Measurements from ENCODE around the gene TANC1. TPM values are rescaled to one million over a fixed set of nuclear protein-coding genes. Genes with fewer than 3 reads are reported as not detected.

The TANC1 gene
- total RNA-seq, 1 experiment from 2014 or later = 2.5 TPM

- no peaks in the 10 kb centered on the region for H3K4me1 ChIP-seq (ENCODE audit: insufficient read depth, low read length)
- H3K4ac ChIP-seq (ENCODE audit: low read depth, low read length) = no peak overlapping the region
- Mint-ChIP-seq H3K36me3 (ENCODE audit: insufficient read depth in 1 of 3, low read depth in 3 of 3) (no peaks in the 10 kb centered on the region), H3K9me3 (no peaks in the 10 kb centered on the region), H3K27me3 (ENCODE audit: low read depth) (no peaks in the 10 kb centered on the region; the same call in 1 of the 2 replicates), H3K27ac (no peak overlapping the region), H3K4me1 (no peaks in the 10 kb centered on the region), H3K4me3 (no peak overlapping the region)
- no peak overlapping the region for H3K4me2 ChIP-seq (ENCODE audit: insufficient read depth, insufficient read length, low read length)
- H4K8ac ChIP-seq (replicated peaks; ENCODE audit: insufficient read length, low read depth, low read length) = no peak overlapping the region
- H3T11ph ChIP-seq (ENCODE audit: low read length) = no peak overlapping the region
- no peak for DNase-seq
- no peak overlapping the region for H3K56ac ChIP-seq (ENCODE audit: insufficient read length, low read depth, low read length)
- no peak overlapping the region for H2BK5ac ChIP-seq (ENCODE audit: insufficient read length, low read length)
- no peak overlapping the region for H2AK5ac ChIP-seq (ENCODE audit: insufficient read length, low read length)
- no peak overlapping the region for H4K5ac ChIP-seq (ENCODE audit: insufficient read length, low read depth, low read length)
- no peaks in the 10 kb centered on the region for H3K27me3 ChIP-seq (ENCODE audit: insufficient read depth, low read length)
- no peaks in the 10 kb centered on the region for H4K20me1 ChIP-seq (ENCODE audit: control insufficient read depth, insufficient read depth, insufficient read length)
- H3K14ac ChIP-seq (ENCODE audit: insufficient read depth, low read length) = no peak overlapping the region
- no peak overlapping the region for H3K18ac ChIP-seq (ENCODE audit: insufficient read length, low read depth, low read length)
- TF ChIP-seq CTCF (conservative IDR thresholded peaks at IDR 0.05) = no peak
- H2BK120ac ChIP-seq (ENCODE audit: low read depth, low read length, poor library complexity, severe bottlenecking) = no peak overlapping the region
- no peak overlapping the region for H2BK20ac ChIP-seq (ENCODE audit: low read depth, low read length, poor library complexity, severe bottlenecking)
- no peak overlapping the region for H2AFZ ChIP-seq (ENCODE audit: low read length)
- H3K79me2 ChIP-seq (ENCODE audit: insufficient read depth, low read length) = no peaks in the 10 kb centered on the region
- no peaks in the 10 kb centered on the region for H3K23me2 ChIP-seq (ENCODE audit: insufficient read length, low read depth, low read length, poor library complexity, severe bottlenecking)
- H3K23ac ChIP-seq (ENCODE audit: insufficient read length, low read depth, low read length) = no peak overlapping the region
- no peak overlapping the region for H2BK15ac ChIP-seq (ENCODE audit: low read depth, low read length)
- H3K79me1 ChIP-seq (ENCODE audit: insufficient read depth, low read depth, low read length, poor library complexity, severe bottlenecking) = no peaks in the 10 kb centered on the region
- H4K91ac ChIP-seq (ENCODE audit: insufficient read length, low read depth, low read length) = no peak overlapping the region
- no peak overlapping the region for H3K9ac ChIP-seq (ENCODE audit: extremely low read depth, insufficient read length, low read length)
- no peak overlapping the region for H3K27ac ChIP-seq (ENCODE audit: insufficient read length, low read depth, low read length)
- WGBS (ENCODE audit: extremely low coverage, insufficient read length, low lambda C conversion rate) = no CpG with 5 or more reads among the region's 4 CpGs
- H3K9me3 ChIP-seq (ENCODE audit: control insufficient read depth, low read depth, low read length) = no peaks in the 10 kb centered on the region
- H2BK12ac ChIP-seq (ENCODE audit: insufficient read length, low read depth, low read length) = no peak overlapping the region
Measured at GRCh38 chr2:158943973-158944372, 24.5 kb upstream of the TANC1 start.
